Left ventricle myocardium inferior (tissue), 1 donor: ENCODE measurements around the gene SCNN1A. TPM values are rescaled to one million over a fixed set of nuclear protein-coding genes. Genes with fewer than 3 reads are reported as not detected.

Experiments used
- DNase-seq: peaks from one replicate; pipeline ENCODE4 v3.0.0-alpha.2; 2020
- H3K27ac ChIP-seq: fragments of 200-600 bp; replicated peaks from 2 replicates; pipeline ENCODE4 v1.8.0; 2021
- H3K27me3 ChIP-seq: fragments of 200-600 bp; 2 replicates; pipeline ENCODE4 v1.8.0; 2021; ENCODE audit warnings: low read depth
- H3K36me3 ChIP-seq: fragments of 200-600 bp; 2 replicates; pipeline ENCODE4 v1.8.0; 2021
- H3K4me1 ChIP-seq: fragments of 200-600 bp; 2 replicates; pipeline ENCODE4 v1.8.0; 2021
- H3K4me3 ChIP-seq: fragments of 200-600 bp; 2 replicates; pipeline ENCODE4 v1.8.0; 2021; ENCODE audit warnings: mild to moderate bottlenecking, moderate library complexity
- H3K9me3 ChIP-seq: fragments of 200-600 bp; replicated peaks from 2 replicates; pipeline ENCODE4 v1.8.0; 2021
- intact Hi-C: fragments of 100-400 bp; cut with micrococcal nuclease; formaldehyde crosslinking; loops from one replicate; pipeline ENCODE4 v1.11.0; 2022
- total RNA-seq: library from RNA; stranded (reverse); fragmentation: NEBNext Ultra II Directional; extraction: Animal tissue kit (Norgen Biotek cat#: 25700); gene quantifications from one replicate; pipeline ENCODE4 v1.2.1, GENCODE V29; 2021
- TF ChIP-seq, protein P1 (sequence below): fragments of 200-600 bp; IDR thresholded peaks from 2 replicates; pipeline ENCODE4 v1.8.0; 2021; ENCODE audit warnings: antibody characterized with exemption, mild to moderate bottlenecking, borderline replicate concordance
- donor health status: DM: no; HTN: yes; CAD: no; lungs with severe emphysema.

SCNN1A gene
- total RNA-seq, 1 donor from 2014 or later, result 0.22 TPM

DNA sequence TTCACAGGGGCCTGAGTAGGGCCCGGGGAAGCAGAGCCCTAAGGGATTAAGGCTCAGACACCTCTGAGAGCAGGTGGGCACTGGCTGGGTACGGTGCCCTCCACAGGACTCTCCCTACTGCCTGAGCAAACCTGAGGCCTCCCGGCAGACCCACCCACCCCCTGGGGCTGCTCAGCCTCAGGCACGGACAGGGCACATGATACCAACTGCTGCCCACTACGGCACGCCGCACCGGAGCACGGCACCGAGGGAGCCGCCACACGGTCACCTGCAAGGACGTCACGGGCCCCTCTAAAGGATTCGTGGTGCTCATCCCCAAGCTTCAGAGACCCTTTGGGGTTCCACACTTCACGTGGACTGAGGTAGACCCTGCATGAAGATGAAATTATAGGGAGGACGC lies 15.7 kb upstream of the SCNN1A start:
- Histone ChIP-seq H3K27ac (no peak overlapping the region), H3K36me3 (peaks cover 54% of the 10 kb centered on the region), H3K9me3 (no peaks in the 10 kb centered on the region), H3K4me3 (no peak overlapping the region), H3K27me3 (no peaks in the 10 kb centered on the region), H3K4me1 (peaks cover 30% of the 10 kb centered on the region)
- DNase-seq, result no peak
- TF ChIP-seq, protein P1, sequence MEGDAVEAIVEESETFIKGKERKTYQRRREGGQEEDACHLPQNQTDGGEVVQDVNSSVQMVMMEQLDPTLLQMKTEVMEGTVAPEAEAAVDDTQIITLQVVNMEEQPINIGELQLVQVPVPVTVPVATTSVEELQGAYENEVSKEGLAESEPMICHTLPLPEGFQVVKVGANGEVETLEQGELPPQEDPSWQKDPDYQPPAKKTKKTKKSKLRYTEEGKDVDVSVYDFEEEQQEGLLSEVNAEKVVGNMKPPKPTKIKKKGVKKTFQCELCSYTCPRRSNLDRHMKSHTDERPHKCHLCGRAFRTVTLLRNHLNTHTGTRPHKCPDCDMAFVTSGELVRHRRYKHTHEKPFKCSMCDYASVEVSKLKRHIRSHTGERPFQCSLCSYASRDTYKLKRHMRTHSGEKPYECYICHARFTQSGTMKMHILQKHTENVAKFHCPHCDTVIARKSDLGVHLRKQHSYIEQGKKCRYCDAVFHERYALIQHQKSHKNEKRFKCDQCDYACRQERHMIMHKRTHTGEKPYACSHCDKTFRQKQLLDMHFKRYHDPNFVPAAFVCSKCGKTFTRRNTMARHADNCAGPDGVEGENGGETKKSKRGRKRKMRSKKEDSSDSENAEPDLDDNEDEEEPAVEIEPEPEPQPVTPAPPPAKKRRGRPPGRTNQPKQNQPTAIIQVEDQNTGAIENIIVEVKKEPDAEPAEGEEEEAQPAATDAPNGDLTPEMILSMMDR, result no peak
- intact Hi-C loops, result no loop called here

DNA sequence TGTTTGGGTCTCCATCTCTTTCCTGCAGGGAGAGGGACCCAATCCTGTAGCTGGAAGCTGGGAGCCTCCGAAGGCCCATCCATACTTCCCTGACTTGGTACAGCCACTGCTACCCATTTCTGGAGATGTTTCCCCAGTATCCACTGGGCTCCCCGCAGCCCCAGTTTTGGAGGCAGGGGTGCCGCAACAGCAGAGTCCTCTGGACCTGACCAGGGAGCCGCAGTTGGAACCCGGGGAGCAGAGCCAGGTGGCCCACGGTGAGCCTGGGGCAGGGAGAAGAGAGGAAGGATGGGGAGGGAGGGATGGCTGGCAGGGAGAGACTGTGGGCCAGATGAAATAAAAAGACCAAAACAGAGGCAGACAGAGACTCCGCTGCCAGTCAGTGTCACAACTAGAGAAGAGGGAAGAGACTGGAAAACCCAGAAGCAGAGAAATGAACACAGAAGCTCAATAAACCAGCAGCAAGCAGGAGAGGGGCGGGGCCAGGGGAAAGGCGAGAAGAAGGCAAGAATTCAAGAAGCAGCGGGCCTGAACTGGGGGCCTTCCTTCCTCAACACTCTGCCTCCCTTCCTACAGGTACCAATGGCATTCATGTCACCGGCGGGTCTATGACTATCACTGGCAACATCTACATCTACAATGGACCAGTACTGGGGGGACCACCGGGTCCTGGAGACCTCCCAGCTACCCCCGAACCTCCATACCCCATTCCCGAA lies 14.9 kb upstream of the SCNN1A start:
- H3K9me3 ChIP-seq, result no peaks in the 10 kb centered on the region
- H3K4me3 ChIP-seq, result no peak overlapping the region
- H3K27ac ChIP-seq, result no peak overlapping the region
- DNase-seq, result no peak
- H3K36me3 ChIP-seq, result peaks cover 55% of the 10 kb centered on the region
- H3K4me1 ChIP-seq, result peaks cover 35% of the 10 kb centered on the region
- TF ChIP-seq, protein P1, result no peak
- no peaks in the 10 kb centered on the region for H3K27me3 ChIP-seq
- intact Hi-C loops, result no loop called here

- Histone ChIP-seq H3K27me3 (no peaks in the 10 kb centered on the region), H3K4me3 (no peak overlapping the region), H3K36me3 (peaks cover 55% of the 10 kb centered on the region), H3K9me3 (no peaks in the 10 kb centered on the region), H3K27ac (no peak overlapping the region), H3K4me1 (peaks cover 51% of the 10 kb centered on the region)
- DNase-seq, result no peak
- TF ChIP-seq, protein P1, result no peak
- intact Hi-C loops, result loop anchor here (10.0 kb wide), 1 partner anchor 53 kb away; no protein-coding TSS in a partner anchor
These were observed 12.2 kb upstream of the SCNN1A start for GRCh38 chr12:6387541-6387940.

DNA sequence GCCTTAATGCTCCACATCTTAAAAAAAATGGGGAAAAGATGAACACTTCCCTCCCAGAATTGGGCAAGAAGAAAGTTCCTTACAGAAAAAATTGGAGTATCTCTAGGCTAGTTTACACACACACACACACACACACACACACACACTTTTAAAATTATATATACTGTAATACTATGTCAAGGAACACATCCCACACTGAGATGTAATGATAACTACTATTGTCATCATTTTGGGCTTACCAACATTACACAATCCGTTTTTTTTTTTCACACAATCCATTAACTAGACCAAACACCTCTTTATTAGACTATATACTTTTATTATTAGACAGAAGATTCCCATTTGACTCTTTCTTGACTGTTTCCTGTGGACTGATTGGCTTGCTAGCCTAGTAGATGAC lies 11.1 kb upstream of the SCNN1A start:
- Histone ChIP-seq H3K27ac (no peak overlapping the region), H3K27me3 (no peaks in the 10 kb centered on the region), H3K4me3 (no peak overlapping the region), H3K36me3 (peaks cover 54% of the 10 kb centered on the region), H3K9me3 (no peaks in the 10 kb centered on the region), H3K4me1 (peaks cover 42% of the 10 kb centered on the region)
- intact Hi-C loops, result loop anchor here (10.0 kb wide), 1 partner anchor 52 kb away; no protein-coding TSS in a partner anchor
- DNase-seq, result no peak
- TF ChIP-seq, protein P1, result no peak

GRCh38 chr12:6386038-6386437 lies 10.7 kb upstream of the SCNN1A start:
- intact Hi-C loops, result loop anchor here (10.0 kb wide), 1 partner anchor 51 kb away; no protein-coding TSS in a partner anchor
- H3K4me3 ChIP-seq, result no peak overlapping the region
- H3K27ac ChIP-seq, result no peak overlapping the region
- DNase-seq, result no peak
- TF ChIP-seq, protein P1, result no peak
- peaks cover 39% of the 10 kb centered on the region for H3K4me1 ChIP-seq
- no peaks in the 10 kb centered on the region for H3K9me3 ChIP-seq
- no peaks in the 10 kb centered on the region for H3K27me3 ChIP-seq
- peaks cover 50% of the 10 kb centered on the region for H3K36me3 ChIP-seq
